ENCODE data around the gene MEA1. TPM values are rescaled to one million over a fixed set of nuclear protein-coding genes. Genes with fewer than 3 reads are reported as not detected.

Gene MEA1
- total RNA-seq, 1 experiment from 2014 or later: 64.8 TPM

GRCh38 chr6:42967228-42967627 is 46.5 kb downstream of the MEA1 start:
- intact Hi-C loops (cut with micrococcal nuclease): no loop called here
- Histone ChIP-seq H2AFZ (ENCODE audit: low read depth, low read length, poor library complexity, severe bottlenecking) (no peak overlapping the region), H3K4me1 (ENCODE audit: control insufficient read depth in 1 of 2, insufficient read depth in 2 of 2, low read length in 2 of 2) (peaks cover 15 to 27% of the 10 kb centered on the region in 2 experiments), H3K27ac (ENCODE audit: low read depth, low read length) (no peak overlapping the region), H3K4me3 (replicated peaks in 1 of 2; ENCODE audit: low read depth in 1 of 2, low read length in 2 of 2) (no peak overlapping the region), H3K9me3 (ENCODE audit: control insufficient read depth in 1 of 2, insufficient read depth in 1 of 2, low read depth in 1 of 2, low read length in 2 of 2) (no peaks in the 10 kb centered on the region), H3K9ac (ENCODE audit: low read length) (no peak overlapping the region), H3K4me2 (ENCODE audit: low read length) (no peak overlapping the region), H3K9me2 (ENCODE audit: insufficient read depth) (no peaks in the 10 kb centered on the region), H3K79me2 (ENCODE audit: insufficient read depth, low read length) (no peaks in the 10 kb centered on the region), H3K27me3 (ENCODE audit: insufficient read depth, low read length) (no peaks in the 10 kb centered on the region), H4K20me1 (ENCODE audit: insufficient read depth) (no peaks in the 10 kb centered on the region), H3K36me3 (ENCODE audit: control insufficient read depth in 1 of 2, insufficient read depth in 2 of 2, low read length in 2 of 2) (peaks cover 0 to 3% of the 10 kb centered on the region in 2 experiments; a peak in 2 of 4 replicates)
- POLR2A ChIA-PET: no interaction called here
- DNase-seq (ENCODE audit: low read depth, low spot score): no peak
- TF ChIP-seq ATF3 (IDR thresholded peaks at IDR 0.05) (no peak), SIN3A (IDR thresholded peaks at IDR 0.05; ENCODE audit: low read depth) (no peak), ZFX (IDR thresholded peaks at IDR 0.05) (no peak), FOSL1 (IDR thresholded peaks at IDR 0.05; ENCODE audit: low read depth) (no peak), REST (IDR thresholded peaks at IDR 0.05; ENCODE audit: low read depth) (no peak), ELF1 (IDR thresholded peaks at IDR 0.05; ENCODE audit: borderline replicate concordance, low read depth) (no peak), POLR2A (IDR thresholded peaks at IDR 0.05; ENCODE audit: borderline replicate concordance, extremely low read depth, insufficient read depth, insufficient read length) (no peak), CEBPB (IDR thresholded peaks at IDR 0.05; ENCODE audit: low read depth) (no peak), ZBTB33 (IDR thresholded peaks at IDR 0.05; ENCODE audit: extremely low read depth, insufficient replicate concordance, low read length) (no peak), JUND (IDR thresholded peaks at IDR 0.05) (no peak), YY1 (IDR thresholded peaks at IDR 0.05; ENCODE audit: extremely low read depth, insufficient replicate concordance, low read depth, low read length) (no peak), RAD21 (IDR thresholded peaks at IDR 0.05; ENCODE audit: low read depth) (no peak), CBX3 (IDR thresholded peaks at IDR 0.05; ENCODE audit: low read depth) (no peak), EZH2phosphoT487 (IDR thresholded peaks at IDR 0.05; ENCODE audit: borderline replicate concordance) (no peak), CTCF (IDR thresholded peaks at IDR 0.05 in 2 of 3, conservative IDR thresholded peaks at IDR 0.05 in 1 of 3; ENCODE audit: borderline replicate concordance in 1 of 3, insufficient read depth in 1 of 3, low read depth in 2 of 3, low read length in 2 of 3) (no peak), SP1 (IDR thresholded peaks at IDR 0.05; ENCODE audit: low read depth) (no peak), MAX (IDR thresholded peaks at IDR 0.05) (no peak), TCF7L2 (IDR thresholded peaks at IDR 0.05; ENCODE audit: borderline replicate concordance, extremely low read depth, insufficient read depth, insufficient read length) (no peak), ZNF274 (IDR thresholded peaks at IDR 0.05; ENCODE audit: low read depth, low read length) (no peak)
- ATAC-seq: no peak
- CTCF ChIA-PET: no interaction called here
- RAD21 ChIA-PET (ENCODE audit: low non-redundant PET in 1 of 2, low total read pairs in 2 of 2, uncharacterized antibody in 2 of 2, unreplicated experiment in 2 of 2): no interaction called here
- no TSS peak for BruUV-seq (replicated peaks)
